ENCODE measurements around the gene CNTN5. TPM values are rescaled to one million over a fixed set of nuclear protein-coding genes. Genes with fewer than 3 reads are reported as not detected.
"Not testable (repeated sequence)": the region's sequence is repeated elsewhere in the genome, so short reads cannot be mapped to it uniquely, and the experiment has no call there.

CNTN5 gene
- total RNA-seq, 1 donor from 2014 or later: not detected

DNA sequence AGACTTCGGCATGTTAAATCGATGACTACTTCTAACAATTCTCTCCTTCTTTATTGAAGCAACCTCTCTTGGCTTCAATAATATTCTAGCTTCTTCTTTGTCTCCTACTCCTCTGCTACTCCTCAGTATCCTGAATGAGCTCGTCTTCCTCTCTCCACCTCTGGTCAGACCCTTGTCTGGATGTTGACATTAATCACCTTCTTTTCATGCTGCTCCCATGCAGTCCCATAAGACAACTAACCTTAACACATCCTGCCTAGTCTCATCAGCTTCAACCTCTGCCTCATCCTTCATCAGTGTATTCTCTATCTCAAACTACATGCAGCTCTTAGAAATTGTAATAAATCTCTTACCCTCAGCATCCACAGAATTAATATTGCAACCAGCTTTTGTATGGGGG is 695.6 kb downstream of the CNTN5 start:
- intact Hi-C loops (cut with micrococcal nuclease): no loop called here

DNA sequence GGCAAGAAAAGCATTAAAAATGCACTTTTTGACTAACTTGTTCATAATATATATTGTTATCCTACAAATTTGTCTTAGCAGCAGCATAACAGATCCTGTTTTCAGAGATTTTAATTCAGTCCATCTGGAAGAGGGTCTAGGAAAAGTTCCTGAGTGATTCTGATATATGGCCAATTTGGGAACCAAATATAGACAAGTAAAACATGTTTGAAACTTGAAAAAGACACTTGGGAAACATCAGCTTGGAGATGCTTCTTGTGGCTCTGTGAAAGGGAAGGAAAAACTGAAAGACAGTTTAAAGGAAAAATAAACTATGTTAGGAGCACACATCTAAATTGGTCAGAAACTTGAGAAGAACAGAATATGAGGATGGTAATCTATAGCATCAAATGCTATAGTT is 697.5 kb downstream of the CNTN5 start:
- intact Hi-C loops (cut with micrococcal nuclease): no loop called here

DNA sequence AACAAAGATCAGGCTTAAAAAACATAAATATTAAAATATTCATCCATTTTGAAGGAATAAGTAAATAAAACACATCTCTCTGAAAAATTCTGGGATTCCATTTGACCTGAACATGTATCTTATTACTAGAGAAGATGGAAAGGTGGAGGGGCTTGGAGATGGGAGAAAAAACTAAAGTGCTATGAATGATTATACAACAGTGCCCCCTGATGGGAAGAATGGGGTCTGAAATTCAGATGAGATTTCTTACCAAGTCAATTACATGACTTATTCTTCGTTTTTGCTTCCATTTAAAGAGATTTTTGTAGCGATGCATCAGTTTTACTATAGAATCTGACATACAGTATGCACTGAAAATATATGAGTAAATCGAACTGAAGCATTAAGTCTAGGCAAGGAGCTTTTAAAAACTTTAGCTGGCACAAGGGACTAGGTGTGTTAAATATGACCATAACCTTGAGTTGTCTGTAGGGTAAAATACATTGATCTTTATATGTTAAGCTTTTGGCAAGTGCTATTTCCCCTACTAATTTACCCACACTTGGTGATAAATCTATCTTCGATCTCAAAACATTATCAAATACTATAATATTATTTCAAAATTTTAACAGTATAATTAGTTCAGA is 718.8 kb downstream of the CNTN5 start:
- intact Hi-C loops (cut with micrococcal nuclease): no loop called here

DNA sequence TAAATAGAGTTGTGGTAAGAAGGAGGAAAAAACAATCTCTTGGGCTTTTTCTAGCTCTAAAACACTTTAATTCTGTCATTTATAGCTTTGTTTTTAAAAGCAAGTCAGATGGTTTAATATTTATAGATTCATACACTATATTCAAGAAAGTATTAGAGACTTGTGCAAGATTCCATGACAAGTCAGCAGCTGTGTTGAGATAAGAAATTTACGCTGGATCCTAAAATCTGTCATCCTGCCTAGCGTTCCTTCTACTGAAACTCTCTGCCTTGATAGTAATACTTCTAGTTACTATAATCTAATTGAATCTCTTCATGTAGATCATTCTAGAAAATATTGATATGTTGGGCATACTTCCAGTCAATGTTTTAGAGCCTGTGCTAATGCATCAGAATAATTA is 721.8 kb downstream of the CNTN5 start:
- intact Hi-C loops (cut with micrococcal nuclease): no loop called here

DNA sequence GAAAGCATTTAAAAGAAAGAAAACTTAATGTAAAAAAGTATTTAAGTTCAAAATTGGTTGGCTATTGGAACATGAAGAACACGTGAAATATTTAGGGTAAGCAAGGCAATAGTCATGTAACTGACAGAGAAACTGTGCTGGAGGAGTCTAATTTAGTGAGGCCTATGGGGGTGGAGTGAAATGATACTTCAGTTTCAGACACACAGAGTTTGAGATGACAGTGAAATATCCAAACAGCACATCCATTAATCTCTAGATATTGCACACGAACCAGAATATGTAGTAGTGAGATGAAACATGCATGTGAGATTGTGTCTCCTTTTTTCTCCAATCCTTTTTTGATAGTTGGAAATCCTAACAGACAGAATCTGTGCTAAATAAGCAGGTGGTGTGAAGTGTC is 739.0 kb downstream of the CNTN5 start:
- intact Hi-C loops (cut with micrococcal nuclease): no loop called here

DNA sequence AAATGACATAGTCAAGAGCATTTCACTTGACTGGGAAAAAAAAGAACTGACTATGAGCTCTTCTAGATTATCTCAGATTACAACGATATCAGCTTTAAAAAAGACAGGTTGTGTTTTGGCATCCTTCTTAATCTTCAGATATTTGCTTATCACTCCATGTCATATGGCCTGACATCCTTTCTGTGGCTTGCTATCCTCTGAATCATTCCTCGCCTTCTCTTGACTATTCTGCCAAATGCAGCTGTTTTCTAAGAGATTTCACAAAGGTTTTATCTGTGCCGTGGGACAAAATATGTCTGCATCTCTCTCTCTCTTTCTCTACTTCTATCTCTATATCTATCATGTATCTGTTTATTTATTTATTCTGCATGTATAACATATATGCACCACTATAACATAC is 746.1 kb downstream of the CNTN5 start:
- intact Hi-C loops (cut with micrococcal nuclease): no loop called here

DNA sequence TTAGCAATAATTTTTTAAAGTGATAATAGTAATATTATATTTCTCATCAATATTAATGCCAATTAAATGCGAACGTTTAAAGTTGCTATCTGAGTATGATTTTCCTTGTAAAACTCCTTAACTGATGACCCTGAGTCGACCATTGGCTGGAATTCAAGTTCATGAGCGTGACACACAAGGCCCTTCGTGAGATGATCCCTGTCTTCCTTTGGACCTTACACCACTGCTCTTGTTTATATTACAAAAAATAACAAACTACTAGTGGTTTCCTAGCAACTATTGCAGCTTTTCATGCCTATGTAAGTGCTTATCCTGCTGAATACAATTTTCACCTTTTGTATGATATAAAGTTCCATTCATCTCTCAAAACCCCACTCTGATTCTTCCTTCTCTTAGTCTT is 752.9 kb downstream of the CNTN5 start:
- intact Hi-C loops (cut with micrococcal nuclease): no loop called here

DNA sequence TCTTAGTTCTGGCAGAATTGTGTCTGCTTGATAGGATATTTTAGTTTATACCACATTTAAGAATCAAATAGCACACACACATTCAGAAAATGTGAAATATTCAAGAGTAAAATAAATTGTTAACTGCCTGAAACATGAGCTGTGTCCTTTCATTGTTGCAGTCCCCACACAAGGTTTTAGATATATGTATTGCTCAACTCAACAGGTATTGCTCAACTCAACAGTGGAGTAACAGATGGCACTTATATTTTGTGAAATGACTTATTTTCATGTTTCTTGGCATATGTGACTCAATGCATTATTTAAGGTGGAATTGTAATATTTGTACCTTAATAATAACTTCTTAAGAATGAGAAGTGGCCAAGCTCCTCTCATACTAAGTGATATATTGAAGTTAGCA is 760.3 kb downstream of the CNTN5 start:
- intact Hi-C loops (cut with micrococcal nuclease): no loop called here

DNA sequence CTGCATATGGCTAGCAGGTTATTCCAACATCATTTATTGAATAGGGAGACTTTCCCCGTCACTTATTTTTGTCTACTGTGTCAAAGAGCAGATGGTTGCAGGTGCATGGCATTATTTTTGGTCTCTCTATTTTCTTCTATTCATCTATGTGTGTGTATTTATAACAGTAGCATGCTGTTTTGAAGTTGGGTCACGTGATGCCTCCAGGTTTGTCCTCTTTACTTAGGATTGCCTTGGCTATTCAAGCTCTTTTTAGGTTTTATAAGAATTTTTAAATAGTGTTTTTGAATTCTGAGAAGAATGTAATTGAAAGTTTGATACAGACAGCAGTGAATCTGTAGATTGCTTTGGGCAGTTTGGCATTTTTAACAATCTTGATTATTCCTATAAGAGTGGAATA is 770.6 kb downstream of the CNTN5 start:
- intact Hi-C loops (cut with micrococcal nuclease): no loop called here

DNA sequence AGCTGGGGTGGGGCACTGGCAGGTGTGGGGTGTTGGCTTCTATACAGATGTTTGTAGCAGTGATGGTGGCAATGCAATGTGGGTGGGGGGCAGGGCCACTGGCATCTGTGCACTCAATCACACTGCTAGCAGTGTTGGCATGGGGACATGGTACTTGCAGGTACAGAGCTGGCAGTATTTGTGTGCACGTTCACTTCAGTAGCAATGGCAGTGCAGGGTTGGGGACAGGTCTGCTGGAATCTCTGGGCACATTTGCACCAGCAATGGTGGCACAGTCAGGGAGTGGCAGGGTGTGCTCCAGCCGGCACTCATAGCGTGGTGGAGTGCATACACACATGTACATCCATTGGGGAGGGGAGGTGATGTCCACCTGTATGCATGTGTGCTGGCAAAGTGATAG is 775.2 kb downstream of the CNTN5 start:
- intact Hi-C loops (cut with micrococcal nuclease): no loop called here

DNA sequence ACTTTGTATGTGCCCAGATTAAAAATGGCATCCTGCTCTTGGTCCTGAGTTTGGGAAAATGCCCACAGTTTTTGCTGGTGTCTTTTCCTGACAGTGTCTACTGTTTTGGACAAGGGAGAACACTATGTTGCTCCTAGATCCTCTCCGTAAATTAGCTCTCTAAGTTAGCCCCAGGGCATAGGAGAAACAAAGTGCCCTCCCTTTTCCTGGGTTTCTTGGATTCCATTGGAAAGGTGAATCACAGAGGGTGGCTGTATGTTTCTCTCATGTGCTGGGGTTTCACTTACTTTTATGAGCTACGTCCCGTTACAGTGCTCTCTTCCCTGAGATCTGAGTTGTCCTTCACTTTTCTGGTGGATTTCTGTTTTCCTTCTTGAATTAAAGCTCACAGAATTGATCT is 782.8 kb downstream of the CNTN5 start:
- intact Hi-C loops (cut with micrococcal nuclease): no loop called here

DNA sequence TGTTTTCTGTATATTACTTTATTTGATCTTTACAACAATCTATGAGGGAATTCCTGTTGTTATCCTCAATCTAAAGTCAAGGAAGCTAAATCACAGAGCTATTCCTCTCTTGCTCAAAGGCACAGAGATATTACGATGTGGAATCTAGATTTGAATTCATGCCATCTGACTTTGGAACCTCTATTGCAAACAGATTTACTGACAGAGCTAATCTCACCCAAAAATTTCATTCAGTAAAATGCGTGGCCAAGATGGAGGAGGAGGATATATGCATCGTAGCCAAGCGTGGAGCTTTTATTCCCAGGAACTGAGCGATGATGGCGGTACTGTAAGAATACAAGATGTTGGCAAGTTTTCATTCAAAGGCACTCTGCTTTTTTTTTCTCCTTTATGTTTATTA is 791.8 kb downstream of the CNTN5 start:
- intact Hi-C loops (cut with micrococcal nuclease): no loop called here

DNA sequence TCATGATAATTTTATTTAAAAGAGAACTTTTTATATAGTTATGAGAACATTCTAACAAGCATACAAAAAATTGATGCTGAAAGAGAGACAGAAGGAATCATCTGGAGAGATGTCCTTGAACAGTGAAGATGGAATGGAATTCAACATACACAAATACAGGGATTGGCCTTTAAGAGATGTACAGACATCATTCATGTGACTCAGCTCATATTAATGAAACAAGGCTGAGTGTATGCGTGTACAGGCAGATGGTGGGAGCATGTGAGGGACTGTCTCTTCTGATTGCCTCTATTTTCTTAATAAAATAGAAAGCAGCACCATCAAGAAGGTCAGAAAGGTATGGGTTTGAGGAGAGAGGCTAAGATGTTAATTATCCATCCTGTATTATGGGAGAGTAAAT is 793.3 kb downstream of the CNTN5 start:
- intact Hi-C loops (cut with micrococcal nuclease): no loop called here

DNA sequence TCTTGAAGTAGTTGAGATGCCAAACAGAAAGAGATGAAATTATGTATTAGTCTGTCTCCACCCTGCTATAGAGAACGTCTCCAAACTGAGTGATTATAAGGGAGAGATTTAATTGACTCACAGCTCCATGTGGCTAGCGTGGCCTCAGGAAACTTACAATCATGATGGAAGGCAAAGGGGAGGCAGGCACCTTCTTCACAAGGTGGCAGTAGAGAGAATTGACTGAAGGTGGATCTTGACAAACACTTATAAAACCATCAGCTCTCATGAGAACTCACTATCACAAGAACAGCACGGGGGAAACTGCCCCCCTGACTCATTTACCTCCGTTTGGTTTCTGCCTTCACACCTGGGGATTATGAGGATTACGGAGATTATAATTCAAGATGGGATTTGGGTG is 794.0 kb downstream of the CNTN5 start:
- intact Hi-C loops (cut with micrococcal nuclease): no loop called here

DNA sequence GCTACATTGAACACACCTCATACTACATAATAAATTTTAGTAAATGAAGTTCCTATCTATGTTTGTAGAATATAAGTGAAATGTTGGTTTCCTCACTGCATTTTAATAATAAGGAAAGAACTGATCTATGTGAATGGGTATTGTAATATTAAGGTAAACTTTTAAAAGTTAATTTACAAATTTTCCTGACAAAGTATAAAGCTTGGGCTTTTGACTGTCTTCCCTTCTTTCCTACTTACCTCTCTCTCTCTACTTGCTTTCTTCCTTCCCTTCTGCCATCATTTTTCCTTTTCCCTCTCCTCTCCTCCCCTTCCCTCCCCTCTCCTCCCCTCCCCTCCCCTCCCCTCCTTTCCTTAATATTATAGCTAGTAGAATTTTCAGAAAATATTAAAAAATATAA is 798.2 kb downstream of the CNTN5 start:
- intact Hi-C loops (cut with micrococcal nuclease): no loop called here

DNA sequence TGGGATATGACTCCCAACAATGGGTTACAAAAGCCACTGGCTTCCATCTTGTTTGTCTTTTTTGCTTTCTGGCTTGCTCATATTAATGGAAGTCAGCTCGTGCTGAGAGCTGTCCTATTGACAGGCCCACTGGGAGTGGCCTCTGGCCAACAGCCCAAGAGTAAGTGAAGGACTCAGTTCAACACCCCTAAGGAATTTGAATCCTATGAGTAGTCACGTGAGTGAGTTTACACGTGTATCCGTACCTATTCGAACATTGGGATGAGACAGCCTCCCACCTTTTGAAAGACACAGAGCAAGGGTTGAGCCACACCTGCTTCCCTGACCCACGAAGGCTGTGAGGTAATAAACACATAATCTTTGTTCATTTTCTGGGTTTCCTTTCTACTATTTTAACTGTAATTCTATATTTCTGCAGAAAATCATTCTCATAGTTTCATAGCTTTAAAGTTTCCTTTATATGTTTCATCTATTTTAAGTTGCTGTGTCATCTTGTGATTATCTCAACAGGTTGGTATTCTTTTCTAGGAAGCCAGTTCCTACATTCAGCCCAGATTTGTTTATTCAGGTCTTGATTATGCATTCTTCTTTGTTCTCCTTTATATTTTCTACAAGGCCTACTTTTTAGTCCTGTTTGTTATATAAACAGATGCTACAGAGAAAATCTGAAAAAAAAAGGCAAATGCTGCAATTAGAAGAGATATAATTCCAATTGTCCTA is 802.3 kb downstream of the CNTN5 start:
- intact Hi-C loops (cut with micrococcal nuclease): no loop called here

DNA sequence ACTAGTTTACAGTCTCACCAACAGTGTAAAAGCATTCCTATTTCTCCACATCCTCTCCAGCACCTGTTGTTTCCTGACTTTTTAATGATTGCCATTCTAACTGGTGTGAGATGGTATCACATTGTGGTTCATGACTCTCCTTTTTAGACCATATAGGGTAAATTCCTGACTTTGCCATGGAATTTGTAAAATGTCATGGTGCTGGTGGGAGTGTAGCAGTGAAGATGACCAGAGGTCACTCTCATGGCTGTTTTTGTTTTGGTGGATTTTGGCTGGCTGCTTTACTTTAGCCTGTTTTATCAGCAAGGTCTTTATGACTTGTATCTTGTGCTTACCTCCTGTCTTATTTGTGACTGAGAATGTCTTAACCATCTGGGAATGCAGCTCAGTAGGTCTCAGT is 816.0 kb downstream of the CNTN5 start:
- intact Hi-C loops (cut with micrococcal nuclease): not testable (repeated sequence)

DNA sequence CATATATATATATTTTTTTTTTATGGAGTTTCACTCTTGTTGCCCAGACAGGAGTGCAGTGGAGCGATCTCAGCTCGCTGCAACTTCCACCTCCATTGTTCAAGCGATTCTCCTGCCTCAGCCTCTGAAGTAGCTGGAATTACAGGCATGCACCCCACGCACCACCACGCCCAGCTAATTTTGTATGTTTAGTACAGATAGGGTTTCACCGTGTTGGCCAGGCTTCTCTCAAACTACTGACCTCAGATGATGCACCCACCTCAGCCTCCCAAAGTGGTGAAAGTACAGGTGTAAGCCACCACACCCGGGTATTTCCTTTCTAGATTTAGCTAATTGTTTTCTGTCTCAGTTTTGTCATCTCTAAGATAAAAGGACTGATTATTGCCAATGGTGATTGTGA is 821.1 kb downstream of the CNTN5 start:
- intact Hi-C loops (cut with micrococcal nuclease): no loop called here

DNA sequence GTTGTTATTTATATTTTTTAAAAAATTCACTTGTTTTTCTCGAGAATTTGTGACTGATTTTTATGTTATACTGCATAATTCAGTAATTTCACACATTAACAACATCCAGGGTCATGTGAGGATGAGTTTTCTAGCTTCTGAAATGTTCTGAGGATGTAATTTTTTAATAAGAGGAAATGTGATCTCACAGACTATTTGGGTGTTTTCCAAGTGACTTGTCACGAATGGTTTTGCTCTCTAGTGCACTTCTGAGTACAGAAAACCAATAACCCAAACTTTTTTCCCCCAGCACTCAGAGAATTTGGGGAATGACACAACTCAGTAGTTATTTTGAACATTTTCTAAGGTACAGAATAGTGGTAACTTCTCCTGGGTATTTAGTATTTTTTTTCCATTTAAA is 845.2 kb downstream of the CNTN5 start:
- intact Hi-C loops (cut with micrococcal nuclease): no loop called here

DNA sequence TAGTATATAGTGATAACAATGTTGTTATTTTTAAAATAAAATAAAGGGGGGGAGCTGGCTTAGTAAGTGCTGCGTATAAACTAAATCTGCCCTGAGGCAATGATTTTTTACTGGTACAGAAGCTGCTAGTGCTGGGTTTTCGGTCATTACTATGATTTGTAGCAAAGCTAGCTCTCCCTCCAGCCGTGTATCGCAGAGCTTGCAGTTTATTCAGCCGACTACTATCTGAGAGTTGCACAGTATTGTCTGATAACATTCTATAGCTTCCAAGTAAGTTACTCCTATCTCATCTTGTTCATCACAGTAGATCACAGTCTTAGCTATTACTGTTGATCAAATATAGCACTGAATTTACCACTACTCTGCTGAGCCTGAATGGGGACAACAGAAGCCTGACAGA is 860.9 kb downstream of the CNTN5 start:
- intact Hi-C loops (cut with micrococcal nuclease): no loop called here

DNA sequence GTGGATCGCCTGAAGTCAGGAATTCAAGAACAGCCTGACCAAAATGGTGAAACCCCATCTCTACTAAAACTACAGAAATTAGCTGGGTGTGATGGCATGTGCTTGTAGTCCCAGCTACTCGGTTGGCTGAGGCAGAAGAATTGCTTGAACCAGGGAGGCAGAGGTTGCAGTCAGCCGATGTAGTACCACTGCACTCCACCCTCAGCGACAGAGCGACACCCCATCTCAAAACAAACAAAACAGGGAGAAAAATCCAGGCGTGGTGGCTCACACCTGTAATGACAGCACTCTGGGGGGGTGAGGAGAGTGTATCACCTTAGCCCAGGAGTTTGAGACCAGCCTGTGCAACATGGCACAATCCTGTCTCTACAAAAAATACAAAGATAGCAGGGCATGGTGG is 864.0 kb downstream of the CNTN5 start:
- intact Hi-C loops (cut with micrococcal nuclease): no loop called here

DNA sequence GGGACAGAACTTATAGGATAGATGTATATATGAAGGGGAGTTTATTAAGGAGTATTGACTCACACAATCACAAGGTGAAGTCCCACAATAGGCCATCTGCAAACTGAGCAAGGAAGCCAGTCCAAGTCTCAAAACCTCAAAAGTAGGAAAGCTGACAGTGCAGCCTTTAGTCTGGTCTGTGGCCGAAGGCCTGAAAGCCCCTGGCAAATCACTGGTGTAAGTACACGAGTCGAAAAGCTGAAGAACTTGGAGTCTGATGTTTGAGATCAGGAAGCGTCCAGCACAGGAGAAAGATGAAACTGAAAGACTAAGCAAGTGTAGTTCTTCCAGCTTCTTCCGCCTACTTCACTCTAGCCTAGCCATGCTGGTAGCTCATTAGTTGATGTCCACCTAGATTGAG is 866.7 kb downstream of the CNTN5 start:
- intact Hi-C loops (cut with micrococcal nuclease): no loop called here

DNA sequence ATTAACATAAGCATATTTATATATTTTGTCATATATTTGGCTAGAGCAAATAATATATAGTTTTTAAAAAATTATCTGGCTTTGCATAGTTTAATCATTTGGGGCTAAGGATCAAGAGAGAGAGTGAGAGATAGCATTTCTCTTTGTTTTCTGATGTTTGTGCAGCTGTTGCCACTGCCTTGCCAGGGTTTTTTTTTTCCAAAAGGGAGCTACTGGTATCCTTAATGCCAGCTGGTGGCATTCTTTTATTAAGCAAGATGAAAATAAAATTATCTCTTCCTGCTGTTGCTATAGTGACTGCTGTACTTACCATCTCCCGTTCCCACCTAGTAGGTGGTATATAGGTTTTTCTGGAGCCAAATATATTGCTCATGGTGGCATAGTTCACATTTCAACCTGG is 873.1 kb downstream of the CNTN5 start:
- intact Hi-C loops (cut with micrococcal nuclease): no loop called here

DNA sequence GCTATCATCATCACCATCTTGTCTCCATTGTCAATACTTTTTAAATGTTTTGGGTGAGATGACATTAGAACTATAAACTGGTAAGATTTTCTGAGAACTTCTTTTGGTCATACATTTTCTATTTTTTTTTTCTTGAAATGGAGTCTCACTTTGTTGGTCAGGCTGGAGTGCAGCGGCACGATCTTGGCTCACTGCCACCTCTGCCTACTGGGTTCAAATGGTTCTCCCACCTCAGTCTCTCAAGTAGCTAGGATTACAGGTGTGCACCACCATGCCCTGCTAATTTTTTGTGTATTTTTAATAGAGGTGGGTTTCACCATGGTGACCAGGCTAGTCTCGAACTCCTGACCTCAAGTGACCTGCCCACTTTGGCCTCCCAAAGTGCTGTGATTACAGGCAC is 880.4 kb downstream of the CNTN5 start:
- intact Hi-C loops (cut with micrococcal nuclease): no loop called here

All from T-helper 2 cell treated with Interferon-gamma antibody and Interleukin-4, amounts not matched to agents 100 ng/mL and 5 ng/mL, for 36 hours (primary cell).